ENCODE data around the gene DNAH12. TPM values are rescaled to one million over a fixed set of nuclear protein-coding genes. Genes with fewer than 3 reads are reported as not detected.
A peak's percentile ranks its signal among the peaks of the same experiment; 100 is the strongest.

Gene DNAH12
- total RNA-seq, 4 donors from 2014 or later: under 0.01 to 1.1 (median 0.15) TPM

DNA sequence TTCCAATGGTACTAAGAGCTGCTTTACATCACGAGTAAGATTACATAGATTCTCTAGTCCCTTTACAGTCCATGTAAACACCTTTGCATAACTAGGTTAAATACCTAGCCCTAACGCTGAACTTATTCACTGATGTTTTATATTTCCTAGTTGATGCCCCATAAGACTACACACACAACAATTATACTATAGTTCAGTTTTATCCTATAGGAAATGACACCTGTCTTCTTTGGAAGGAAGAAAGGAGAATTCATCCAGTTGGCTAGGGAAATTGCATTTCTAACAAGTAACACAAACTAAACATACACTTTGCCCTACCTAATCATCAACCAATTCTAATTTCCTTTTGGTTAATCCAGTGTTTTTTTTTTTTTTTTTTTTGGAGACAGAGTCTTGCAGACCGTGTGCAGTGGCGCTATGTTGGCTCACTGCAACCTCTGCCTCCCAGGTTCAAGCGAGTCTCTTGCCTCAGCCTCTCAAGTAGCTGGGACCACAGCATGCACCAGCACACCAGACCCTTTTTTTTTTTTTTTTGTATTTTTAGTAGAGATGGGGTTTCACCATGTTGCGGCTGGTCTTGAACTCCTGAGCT is 25.8 kb upstream of the DNAH12 start:
- Histone ChIP-seq H3K27ac (no peak overlapping the region), H3K36me3 (peaks cover under 1 to 80% (median 15%) of the 10 kb centered on the region in 3 donors), H3K27me3 (no peaks in the 10 kb centered on the region), H3K4me1 (no peaks in the 10 kb centered on the region), H3K4me3 (no peak overlapping the region), H3K9me3 (no peaks in the 10 kb centered on the region)
- WGBS, 2 donors: 76 to 84% methylated on average over 6 of the region's 6 CpGs
- TF ChIP-seq, protein P1, sequence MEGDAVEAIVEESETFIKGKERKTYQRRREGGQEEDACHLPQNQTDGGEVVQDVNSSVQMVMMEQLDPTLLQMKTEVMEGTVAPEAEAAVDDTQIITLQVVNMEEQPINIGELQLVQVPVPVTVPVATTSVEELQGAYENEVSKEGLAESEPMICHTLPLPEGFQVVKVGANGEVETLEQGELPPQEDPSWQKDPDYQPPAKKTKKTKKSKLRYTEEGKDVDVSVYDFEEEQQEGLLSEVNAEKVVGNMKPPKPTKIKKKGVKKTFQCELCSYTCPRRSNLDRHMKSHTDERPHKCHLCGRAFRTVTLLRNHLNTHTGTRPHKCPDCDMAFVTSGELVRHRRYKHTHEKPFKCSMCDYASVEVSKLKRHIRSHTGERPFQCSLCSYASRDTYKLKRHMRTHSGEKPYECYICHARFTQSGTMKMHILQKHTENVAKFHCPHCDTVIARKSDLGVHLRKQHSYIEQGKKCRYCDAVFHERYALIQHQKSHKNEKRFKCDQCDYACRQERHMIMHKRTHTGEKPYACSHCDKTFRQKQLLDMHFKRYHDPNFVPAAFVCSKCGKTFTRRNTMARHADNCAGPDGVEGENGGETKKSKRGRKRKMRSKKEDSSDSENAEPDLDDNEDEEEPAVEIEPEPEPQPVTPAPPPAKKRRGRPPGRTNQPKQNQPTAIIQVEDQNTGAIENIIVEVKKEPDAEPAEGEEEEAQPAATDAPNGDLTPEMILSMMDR (IDR thresholded peaks at IDR 0.05): no peak
- no peak for TF ChIP-seq EP300 (IDR thresholded peaks at IDR 0.05)
- no peak for TF ChIP-seq POLR2A (IDR thresholded peaks at IDR 0.05)
- no peak for DNase-seq (ENCODE audit: low spot score in 2 of 2)

- H3K27ac ChIP-seq: no peak overlapping the region
- H3K27me3 ChIP-seq: no peaks in the 10 kb centered on the region
- H3K4me3 ChIP-seq: no peak overlapping the region
- H3K36me3 ChIP-seq: peaks cover 0 to 33% (median 0%) of the 10 kb centered on the region in 3 donors
- peaks cover 0 to 41% (median 17%) of the 10 kb centered on the region in 4 donors for H3K4me1 ChIP-seq
- 97% methylated on average over 1 of the region's 1 CpG for WGBS, 2 donors
- DNase-seq (ENCODE audit: low spot score in 2 of 2): no peak
- no peaks in the 10 kb centered on the region for H3K9me3 ChIP-seq
- TF ChIP-seq, protein P1 (IDR thresholded peaks at IDR 0.05): no peak
- TF ChIP-seq EP300 (IDR thresholded peaks at IDR 0.05) (no peak), POLR2A (IDR thresholded peaks at IDR 0.05) (no peak)
Measured at GRCh38 chr3:57559526-57559925, 15.4 kb upstream of the DNAH12 start.

GRCh38 chr3:57557085-57557537 is 13.0 kb upstream of the DNAH12 start:
- Histone ChIP-seq H3K36me3 (peaks cover 0 to 24% (median 0%) of the 10 kb centered on the region in 3 donors), H3K4me3 (peak overlapping the region; percentile 75 to 99 (median 88)), H3K4me1 (peaks cover 0 to 41% (median 17%) of the 10 kb centered on the region in 4 donors), H3K9me3 (no peaks in the 10 kb centered on the region), H3K27ac (peak overlapping the region in 2 of 4 donors; percentile 82 to 94), H3K27me3 (no peaks in the 10 kb centered on the region)
- DNase-seq (ENCODE audit: low spot score in 2 of 2): no peak
- TF ChIP-seq, protein P1 (IDR thresholded peaks at IDR 0.05): no peak
- TF ChIP-seq POLR2A (IDR thresholded peaks at IDR 0.05): no peak
- TF ChIP-seq EP300 (IDR thresholded peaks at IDR 0.05): no peak
- WGBS, 2 donors: 1 to 2% methylated on average over 17 to 29 of the region's 29 CpGs

- H3K4me1 ChIP-seq: peaks cover 0 to 41% (median 17%) of the 10 kb centered on the region in 4 donors
- peaks cover 0 to 24% (median 0%) of the 10 kb centered on the region in 3 donors for H3K36me3 ChIP-seq
- peak overlapping the region; percentile 66 to 94 (median 83) for H3K27ac ChIP-seq
- no peaks in the 10 kb centered on the region for H3K27me3 ChIP-seq
- DNase-seq (ENCODE audit: low spot score in 2 of 2): no peak
- WGBS, 2 donors: 1% methylated on average over 17 to 28 of the region's 54 CpGs
- no peaks in the 10 kb centered on the region for H3K9me3 ChIP-seq
- H3K4me3 ChIP-seq: peak overlapping the region; percentile 75 to 99 (median 88)
- no peak for TF ChIP-seq POLR2A (IDR thresholded peaks at IDR 0.05)
- TF ChIP-seq, protein P1 (IDR thresholded peaks at IDR 0.05): no peak
- TF ChIP-seq EP300 (IDR thresholded peaks at IDR 0.05): no peak
Measured at GRCh38 chr3:57556459-57557084, 12.4 kb upstream of the DNAH12 start.

Measured in tibial nerve (tissue), 4 donors.